Mammary epithelial cell (primary cell): Measurements from ENCODE around the gene SHROOM2.

Source experiments
- CTCF ChIP-seq, 2 donors: IDR thresholded peaks in 1 of 2; conservative IDR thresholded peaks in 1 of 2; 2 replicates each; pipeline ENCODE4 v1.5.1; 2011 to 2012; ENCODE audit warnings: inconsistent platforms in 2 of 2, low read length in 2 of 2, mild to moderate bottlenecking in 2 of 2, control low read depth in 1 of 2, low read depth in 1 of 2; ENCODE audit not compliant: insufficient read depth in 1 of 2; ENCODE audit errors: extremely low read depth in 1 of 2
- EZH2 ChIP-seq: IDR thresholded peaks from 2 replicates; pipeline ENCODE4 v1.6.1; 2012; ENCODE audit warnings: low read length, inconsistent platforms, borderline replicate concordance

- TF ChIP-seq CTCF (conservative IDR thresholded peaks at IDR 0.05 in 1 of 2, IDR thresholded peaks at IDR 0.05 in 1 of 2; ENCODE audit: extremely low read depth in 1 of 2, insufficient read depth in 1 of 2, low read depth in 1 of 2, low read length in 2 of 2) (no peak), EZH2 (no peak)
These were observed 180.7 kb downstream of the SHROOM2 start, which contains the start of gene CLDN34 for GRCh38 chrX:9966775-9967408.
